SK-N-SH (cell line): ENCODE measurements around the gene PPP2R2B. TPM values are rescaled to one million over a fixed set of nuclear protein-coding genes. Genes with fewer than 3 reads are reported as not detected.

Experiments
- FOXJ3 ChIP-seq: sonication (generic); formaldehyde crosslinking; IDR thresholded peaks from 2 replicates; pipeline ENCODE4 v1.5.1; 2020; ENCODE audit warnings: mild to moderate bottlenecking, missing genetic modification reagents
- FOXM1 ChIP-seq: IDR thresholded peaks from 2 replicates; pipeline ENCODE4 v1.4.0; 2012; ENCODE audit warnings: low read depth, mild to moderate bottlenecking
- GATA2 ChIP-seq: sonication (generic); formaldehyde crosslinking; IDR thresholded peaks from 2 replicates; pipeline ENCODE4 v1.5.0; 2020; ENCODE audit warnings: mild to moderate bottlenecking, missing genetic modification reagents
- JUND ChIP-seq: IDR thresholded peaks from 2 replicates; pipeline ENCODE4 v1.4.0; 2012
- MEF2A ChIP-seq: IDR thresholded peaks from 2 replicates; pipeline ENCODE4 v1.4.0; 2012; ENCODE audit warnings: low read depth, borderline replicate concordance
- MXI1 ChIP-seq: IDR thresholded peaks from 2 replicates; pipeline ENCODE4 v1.6.1; 2012; ENCODE audit warnings: mild to moderate bottlenecking, low read depth, low read length, improper control_type of control experiment
- NFIC ChIP-seq: IDR thresholded peaks from 2 replicates; pipeline ENCODE4 v1.4.0; 2012; ENCODE audit warnings: borderline replicate concordance
- NRF1 ChIP-seq: IDR thresholded peaks from 2 replicates; pipeline ENCODE4 v1.6.1; 2012; ENCODE audit warnings: low read depth, mild to moderate bottlenecking, low read length
- POLR2AphosphoS5 ChIP-seq: IDR thresholded peaks from 2 replicates; pipeline ENCODE4 v1.6.1; 2012; ENCODE audit warnings: low read depth, low read length
- RAD21 ChIP-seq: IDR thresholded peaks from 2 replicates; pipeline ENCODE4 v1.6.1; 2012; ENCODE audit warnings: mild to moderate bottlenecking, low read length
- RCOR1 ChIP-seq: fragments of 150-350 bp; IDR thresholded peaks from 2 replicates; pipeline ENCODE4 v1.6.1; 2017; ENCODE audit warnings: antibody characterized with exemption, low read length
- TAF1 ChIP-seq: IDR thresholded peaks from 2 replicates; pipeline ENCODE4 v1.6.1; 2012; ENCODE audit warnings: low read depth, mild to moderate bottlenecking, low read length, moderate library complexity, borderline replicate concordance
- TCF12 ChIP-seq: IDR thresholded peaks from 2 replicates; pipeline ENCODE4 v1.4.0; 2012
- TEAD4 ChIP-seq: IDR thresholded peaks from 2 replicates; pipeline ENCODE4 v1.4.0; 2012; ENCODE audit warnings: mild to moderate bottlenecking, borderline replicate concordance; ENCODE audit not compliant: insufficient read depth
- YY1 ChIP-seq: IDR thresholded peaks from 2 replicates; pipeline ENCODE4 v1.4.0; 2012; ENCODE audit warnings: low read depth, mild to moderate bottlenecking
- polyA plus RNA-seq, 3 experiments: library from polyadenylated mRNA; depleted of rRNA; stranded (reverse); fragments of >200 nt; gene quantifications; 2 replicates each; pipeline ENCODE4 v1.2.3, GENCODE V29; 2012
- TF ChIP-seq, protein P1 (sequence below): IDR thresholded peaks from 2 replicates; pipeline ENCODE4 v1.6.1; 2012; ENCODE audit warnings: mild to moderate bottlenecking, low read depth, low read length, moderate library complexity
- TF ChIP-seq, protein P2 (sequence below): IDR thresholded peaks from 2 replicates; pipeline ENCODE4 v1.4.0; 2012; ENCODE audit warnings: low read depth, borderline replicate concordance
- TF ChIP-seq, protein P3 (sequence below): IDR thresholded peaks from 2 replicates; pipeline ENCODE4 v1.4.0; 2012; ENCODE audit warnings: low read depth, borderline replicate concordance
- TF ChIP-seq, protein P4 (sequence below): fragments of 150-350 bp; IDR thresholded peaks from 2 replicates; pipeline ENCODE4 v1.6.1; 2016; ENCODE audit warnings: mild to moderate bottlenecking, low read depth, low read length

Gene PPP2R2B
- polyA plus RNA-seq, 1 of the 3 experiments (the other 2 are of a cell fraction) = 11.4 TPM

DNA sequence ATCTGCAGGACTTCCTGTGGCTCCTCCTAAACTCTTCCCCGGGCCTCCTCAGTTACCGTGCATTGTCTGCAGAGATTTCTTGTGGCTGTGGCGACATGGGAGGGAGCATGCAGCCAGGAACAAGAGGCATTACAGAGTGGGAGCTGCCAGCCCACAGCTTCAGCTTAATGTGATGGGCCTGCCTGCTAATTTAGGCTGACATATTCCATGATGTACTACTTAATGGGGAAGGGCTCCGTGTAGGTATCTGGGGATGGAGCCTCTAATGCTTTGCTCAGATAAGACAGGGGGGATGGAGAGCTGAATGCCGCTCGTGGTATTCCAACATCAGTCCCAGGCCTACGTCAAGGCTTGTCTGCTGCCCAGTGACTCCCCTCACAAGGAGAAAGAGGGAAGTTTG, 225.0 kb downstream of the PPP2R2B start (continued):
- no peak for TF ChIP-seq TEAD4
- peak; percentile 51 for TF ChIP-seq RAD21
- TF ChIP-seq NFIC = no peak; the same call in 1 of the 2 replicates
- TF ChIP-seq FOXJ3 = peak; percentile 93; the same call in 1 of the 2 replicates
- TF ChIP-seq, protein P1, sequence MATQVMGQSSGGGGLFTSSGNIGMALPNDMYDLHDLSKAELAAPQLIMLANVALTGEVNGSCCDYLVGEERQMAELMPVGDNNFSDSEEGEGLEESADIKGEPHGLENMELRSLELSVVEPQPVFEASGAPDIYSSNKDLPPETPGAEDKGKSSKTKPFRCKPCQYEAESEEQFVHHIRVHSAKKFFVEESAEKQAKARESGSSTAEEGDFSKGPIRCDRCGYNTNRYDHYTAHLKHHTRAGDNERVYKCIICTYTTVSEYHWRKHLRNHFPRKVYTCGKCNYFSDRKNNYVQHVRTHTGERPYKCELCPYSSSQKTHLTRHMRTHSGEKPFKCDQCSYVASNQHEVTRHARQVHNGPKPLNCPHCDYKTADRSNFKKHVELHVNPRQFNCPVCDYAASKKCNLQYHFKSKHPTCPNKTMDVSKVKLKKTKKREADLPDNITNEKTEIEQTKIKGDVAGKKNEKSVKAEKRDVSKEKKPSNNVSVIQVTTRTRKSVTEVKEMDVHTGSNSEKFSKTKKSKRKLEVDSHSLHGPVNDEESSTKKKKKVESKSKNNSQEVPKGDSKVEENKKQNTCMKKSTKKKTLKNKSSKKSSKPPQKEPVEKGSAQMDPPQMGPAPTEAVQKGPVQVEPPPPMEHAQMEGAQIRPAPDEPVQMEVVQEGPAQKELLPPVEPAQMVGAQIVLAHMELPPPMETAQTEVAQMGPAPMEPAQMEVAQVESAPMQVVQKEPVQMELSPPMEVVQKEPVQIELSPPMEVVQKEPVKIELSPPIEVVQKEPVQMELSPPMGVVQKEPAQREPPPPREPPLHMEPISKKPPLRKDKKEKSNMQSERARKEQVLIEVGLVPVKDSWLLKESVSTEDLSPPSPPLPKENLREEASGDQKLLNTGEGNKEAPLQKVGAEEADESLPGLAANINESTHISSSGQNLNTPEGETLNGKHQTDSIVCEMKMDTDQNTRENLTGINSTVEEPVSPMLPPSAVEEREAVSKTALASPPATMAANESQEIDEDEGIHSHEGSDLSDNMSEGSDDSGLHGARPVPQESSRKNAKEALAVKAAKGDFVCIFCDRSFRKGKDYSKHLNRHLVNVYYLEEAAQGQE = no peak
- TF ChIP-seq NRF1 = no peak
- TF ChIP-seq, protein P2, sequence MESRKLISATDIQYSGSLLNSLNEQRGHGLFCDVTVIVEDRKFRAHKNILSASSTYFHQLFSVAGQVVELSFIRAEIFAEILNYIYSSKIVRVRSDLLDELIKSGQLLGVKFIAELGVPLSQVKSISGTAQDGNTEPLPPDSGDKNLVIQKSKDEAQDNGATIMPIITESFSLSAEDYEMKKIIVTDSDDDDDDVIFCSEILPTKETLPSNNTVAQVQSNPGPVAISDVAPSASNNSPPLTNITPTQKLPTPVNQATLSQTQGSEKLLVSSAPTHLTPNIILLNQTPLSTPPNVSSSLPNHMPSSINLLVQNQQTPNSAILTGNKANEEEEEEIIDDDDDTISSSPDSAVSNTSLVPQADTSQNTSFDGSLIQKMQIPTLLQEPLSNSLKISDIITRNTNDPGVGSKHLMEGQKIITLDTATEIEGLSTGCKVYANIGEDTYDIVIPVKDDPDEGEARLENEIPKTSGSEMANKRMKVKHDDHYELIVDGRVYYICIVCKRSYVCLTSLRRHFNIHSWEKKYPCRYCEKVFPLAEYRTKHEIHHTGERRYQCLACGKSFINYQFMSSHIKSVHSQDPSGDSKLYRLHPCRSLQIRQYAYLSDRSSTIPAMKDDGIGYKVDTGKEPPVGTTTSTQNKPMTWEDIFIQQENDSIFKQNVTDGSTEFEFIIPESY = no peak
- no peak for TF ChIP-seq MEF2A
- peak; percentile 88 for TF ChIP-seq TCF12
- TF ChIP-seq GATA2 (CRISPR knock-in tag) = peak; percentile 98
- TF ChIP-seq, protein P3, sequence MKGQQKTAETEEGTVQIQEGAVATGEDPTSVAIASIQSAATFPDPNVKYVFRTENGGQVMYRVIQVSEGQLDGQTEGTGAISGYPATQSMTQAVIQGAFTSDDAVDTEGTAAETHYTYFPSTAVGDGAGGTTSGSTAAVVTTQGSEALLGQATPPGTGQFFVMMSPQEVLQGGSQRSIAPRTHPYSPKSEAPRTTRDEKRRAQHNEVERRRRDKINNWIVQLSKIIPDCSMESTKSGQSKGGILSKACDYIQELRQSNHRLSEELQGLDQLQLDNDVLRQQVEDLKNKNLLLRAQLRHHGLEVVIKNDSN = no peak
- TF ChIP-seq JUND = peak; percentile 17; the same call in 1 of the 2 replicates
- TF ChIP-seq YY1 = no peak
- TF ChIP-seq FOXM1 = no peak
- TF ChIP-seq POLR2AphosphoS5 = peak; percentile 71
- TF ChIP-seq RCOR1 = peak; percentile 100
- no peak for TF ChIP-seq TAF1
- TF ChIP-seq, protein P4, sequence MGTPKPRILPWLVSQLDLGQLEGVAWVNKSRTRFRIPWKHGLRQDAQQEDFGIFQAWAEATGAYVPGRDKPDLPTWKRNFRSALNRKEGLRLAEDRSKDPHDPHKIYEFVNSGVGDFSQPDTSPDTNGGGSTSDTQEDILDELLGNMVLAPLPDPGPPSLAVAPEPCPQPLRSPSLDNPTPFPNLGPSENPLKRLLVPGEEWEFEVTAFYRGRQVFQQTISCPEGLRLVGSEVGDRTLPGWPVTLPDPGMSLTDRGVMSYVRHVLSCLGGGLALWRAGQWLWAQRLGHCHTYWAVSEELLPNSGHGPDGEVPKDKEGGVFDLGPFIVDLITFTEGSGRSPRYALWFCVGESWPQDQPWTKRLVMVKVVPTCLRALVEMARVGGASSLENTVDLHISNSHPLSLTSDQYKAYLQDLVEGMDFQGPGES = no peak
- TF ChIP-seq MXI1 = peak; percentile 78
- TF ChIP-seq, all 33 proteins: peak for 14
